NCI-H510A treated with DMSO at 0.1 percent for 48 hours (cell line): Measurements from ENCODE around the gene CLASP1.

Experiments
- DNase-seq: peaks from one replicate; lab custom pipeline; 2025; lab: John Stamatoyannopoulos, UW

Gene CLASP1

GRCh38 chr2:121372721-121373353 lies 276.4 kb downstream of the CLASP1 start:
- no peak for DNase-seq

GRCh38 chr2:121372082-121372481 lies 277.2 kb downstream of the CLASP1 start:
- DNase-seq = no peak

- no peak for DNase-seq
These were observed 280.4 kb downstream of the CLASP1 start for GRCh38 chr2:121368836-121369235.

- no peak for DNase-seq
These were observed 281.1 kb downstream of the CLASP1 start for GRCh38 chr2:121368155-121368554.

GRCh38 chr2:121367246-121367900 lies 281.9 kb downstream of the CLASP1 start:
- DNase-seq = no peak

GRCh38 chr2:121366040-121366439 lies 283.2 kb downstream of the CLASP1 start:
- DNase-seq = no peak

- no peak for DNase-seq
These were observed 284.2 kb downstream of the CLASP1 start for GRCh38 chr2:121365061-121365460.

GRCh38 chr2:121363632-121364420 lies 285.4 kb downstream of the CLASP1 start:
- no peak for DNase-seq

- no peak for DNase-seq
These were observed 286.5 kb downstream of the CLASP1 start for GRCh38 chr2:121362774-121363173.

- DNase-seq = no peak
These were observed 287.0 kb downstream of the CLASP1 start for GRCh38 chr2:121362226-121362625.

GRCh38 chr2:121360566-121361300 lies 288.5 kb downstream of the CLASP1 start:
- DNase-seq = no peak

- no peak for DNase-seq
These were observed 289.3 kb downstream of the CLASP1 start for GRCh38 chr2:121359716-121360565.

- no peak for DNase-seq
These were observed 290.1 kb downstream of the CLASP1 start for GRCh38 chr2:121359170-121359569.

- no peak for DNase-seq
These were observed 291.0 kb downstream of the CLASP1 start for GRCh38 chr2:121358291-121358690.

GRCh38 chr2:121356058-121356640 lies 293.1 kb downstream of the CLASP1 start:
- DNase-seq = peak; percentile 88

GRCh38 chr2:121355488-121355887 lies 293.8 kb downstream of the CLASP1 start:
- DNase-seq = peak; percentile 95

GRCh38 chr2:121351521-121352318 lies 297.5 kb downstream of the CLASP1 start:
- no peak for DNase-seq

- no peak for DNase-seq
These were observed 298.4 kb downstream of the CLASP1 start for GRCh38 chr2:121350890-121351289.

- no peak for DNase-seq
These were observed 298.9 kb downstream of the CLASP1 start for GRCh38 chr2:121350402-121350775.

- DNase-seq = no peak
These were observed 299.4 kb downstream of the CLASP1 start for GRCh38 chr2:121349721-121350401.
